Suprapubic skin (tissue), 4 donors: ENCODE measurements around the gene SULF2. TPM values are rescaled to one million over a fixed set of nuclear protein-coding genes. Genes with fewer than 3 reads are reported as not detected.

Experiments used
- DNase-seq, 2 donors: peaks; one replicate each; pipeline ENCODE4 v3.0.0-alpha.2; 2019; ENCODE audit warnings: low spot score in 2 of 2
- H3K27ac ChIP-seq: fragments of 200-600 bp; sonication (generic); one replicate; pipeline ENCODE4 v1.5.1; 2019
- H3K27me3 ChIP-seq: fragments of 200-600 bp; sonication (generic); one replicate; pipeline ENCODE4 v1.5.1; 2019
- H3K36me3 ChIP-seq: fragments of 200-600 bp; sonication (generic); one replicate; pipeline ENCODE4 v1.5.1; 2019
- H3K4me1 ChIP-seq: fragments of 200-600 bp; sonication (generic); one replicate; pipeline ENCODE4 v1.5.1; 2019
- H3K4me3 ChIP-seq: fragments of 200-600 bp; sonication (generic); one replicate; pipeline ENCODE4 v1.5.1; 2019; ENCODE audit warnings: mild to moderate bottlenecking
- H3K9me3 ChIP-seq: fragments of 200-600 bp; sonication (generic); one replicate; pipeline ENCODE4 v1.5.1; 2019
- EP300 ChIP-seq: sonication (generic); formaldehyde crosslinking; IDR thresholded peaks from one replicate; pipeline ENCODE4 v1.6.1; 2017; ENCODE audit warnings: antibody characterized with exemption
- POLR2A ChIP-seq, 2 donors: fragments of 450-650 bp; IDR thresholded peaks; one replicate each; pipeline ENCODE4 v1.6.1; 2017; ENCODE audit warnings: antibody characterized with exemption in 2 of 2, mild to moderate bottlenecking in 2 of 2, moderate library complexity in 2 of 2
- POLR2AphosphoS5 ChIP-seq, 3 donors: sonication (generic); formaldehyde crosslinking; IDR thresholded peaks; one replicate each; pipeline ENCODE4 v1.6.1; 2017; ENCODE audit warnings: antibody characterized with exemption in 3 of 3
- WGBS: methylation state at CpG from one replicate; pipeline ENCODE4 v1.1.5; 2018; 5-methylcytosine and 5-hydroxymethylcytosine counted together
- total RNA-seq, 4 donors: library from RNA; depleted of rRNA; stranded (reverse); fragments of >200 nt; gene quantifications; one replicate each; pipeline ENCODE4 v1.1.0, GENCODE V29; 2016
- TF ChIP-seq, protein P1 (sequence below), 2 donors: fragments of 200-600 bp in 1 of 2; fragments of 450-650 bp in 1 of 2; sonication (generic) in 1 of 2; IDR thresholded peaks; one replicate each; pipeline ENCODE4 v1.5.1; 2016 to 2019; ENCODE audit warnings: antibody characterized with exemption in 2 of 2, mild to moderate bottlenecking in 1 of 2, moderate library complexity in 1 of 2

The SULF2 gene
- total RNA-seq, 4 donors from 2014 or later = 28.4 to 95.4 (median 57.5) TPM

DNA sequence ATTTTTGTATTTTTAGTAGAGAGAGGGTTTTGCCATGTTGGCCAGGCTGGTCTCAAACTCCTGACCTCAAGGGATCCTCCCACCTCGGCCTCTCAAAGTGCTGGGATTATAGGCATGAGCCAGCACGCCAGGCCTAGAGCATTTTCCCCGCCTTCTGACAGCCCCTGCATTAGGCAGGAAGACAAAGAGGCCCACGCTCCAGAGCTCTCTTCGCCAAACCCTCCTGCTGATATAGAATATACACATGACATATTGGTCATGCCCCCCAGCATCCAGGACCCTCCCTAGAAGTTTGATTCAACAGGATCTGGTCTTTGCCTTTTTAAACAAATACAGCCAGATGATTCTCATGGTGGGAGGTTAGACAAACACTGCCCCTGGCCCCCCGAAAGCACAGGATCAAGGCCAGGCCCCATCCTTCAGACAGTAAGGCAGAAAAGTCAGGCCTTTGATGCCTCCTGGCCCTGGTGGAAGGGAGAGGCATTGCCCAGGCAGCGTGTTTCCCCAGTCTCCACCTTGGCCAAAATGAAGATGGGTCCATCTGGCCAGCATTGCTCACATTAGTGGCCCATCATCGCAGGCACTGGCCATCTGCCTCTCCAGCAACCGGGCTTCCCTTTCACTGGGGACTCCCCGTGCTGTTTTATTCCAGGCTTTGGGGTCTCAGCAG, 4.4 kb downstream of the SULF2 start:
- Histone ChIP-seq H3K36me3 (no peaks in the 10 kb centered on the region), H3K27me3 (no peaks in the 10 kb centered on the region), H3K4me3 (no peak overlapping the region), H3K27ac (no peak overlapping the region), H3K4me1 (peaks cover 30% of the 10 kb centered on the region), H3K9me3 (no peaks in the 10 kb centered on the region)
- no peak for DNase-seq
- TF ChIP-seq POLR2AphosphoS5 (IDR thresholded peaks at IDR 0.05) = no peak
- TF ChIP-seq, protein P1, sequence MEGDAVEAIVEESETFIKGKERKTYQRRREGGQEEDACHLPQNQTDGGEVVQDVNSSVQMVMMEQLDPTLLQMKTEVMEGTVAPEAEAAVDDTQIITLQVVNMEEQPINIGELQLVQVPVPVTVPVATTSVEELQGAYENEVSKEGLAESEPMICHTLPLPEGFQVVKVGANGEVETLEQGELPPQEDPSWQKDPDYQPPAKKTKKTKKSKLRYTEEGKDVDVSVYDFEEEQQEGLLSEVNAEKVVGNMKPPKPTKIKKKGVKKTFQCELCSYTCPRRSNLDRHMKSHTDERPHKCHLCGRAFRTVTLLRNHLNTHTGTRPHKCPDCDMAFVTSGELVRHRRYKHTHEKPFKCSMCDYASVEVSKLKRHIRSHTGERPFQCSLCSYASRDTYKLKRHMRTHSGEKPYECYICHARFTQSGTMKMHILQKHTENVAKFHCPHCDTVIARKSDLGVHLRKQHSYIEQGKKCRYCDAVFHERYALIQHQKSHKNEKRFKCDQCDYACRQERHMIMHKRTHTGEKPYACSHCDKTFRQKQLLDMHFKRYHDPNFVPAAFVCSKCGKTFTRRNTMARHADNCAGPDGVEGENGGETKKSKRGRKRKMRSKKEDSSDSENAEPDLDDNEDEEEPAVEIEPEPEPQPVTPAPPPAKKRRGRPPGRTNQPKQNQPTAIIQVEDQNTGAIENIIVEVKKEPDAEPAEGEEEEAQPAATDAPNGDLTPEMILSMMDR (IDR thresholded peaks at IDR 0.05) = no peak
- TF ChIP-seq POLR2A (IDR thresholded peaks at IDR 0.05) = no peak
- no peak for TF ChIP-seq EP300
- WGBS = 100% methylated on average over 10 of the region's 10 CpGs

DNA sequence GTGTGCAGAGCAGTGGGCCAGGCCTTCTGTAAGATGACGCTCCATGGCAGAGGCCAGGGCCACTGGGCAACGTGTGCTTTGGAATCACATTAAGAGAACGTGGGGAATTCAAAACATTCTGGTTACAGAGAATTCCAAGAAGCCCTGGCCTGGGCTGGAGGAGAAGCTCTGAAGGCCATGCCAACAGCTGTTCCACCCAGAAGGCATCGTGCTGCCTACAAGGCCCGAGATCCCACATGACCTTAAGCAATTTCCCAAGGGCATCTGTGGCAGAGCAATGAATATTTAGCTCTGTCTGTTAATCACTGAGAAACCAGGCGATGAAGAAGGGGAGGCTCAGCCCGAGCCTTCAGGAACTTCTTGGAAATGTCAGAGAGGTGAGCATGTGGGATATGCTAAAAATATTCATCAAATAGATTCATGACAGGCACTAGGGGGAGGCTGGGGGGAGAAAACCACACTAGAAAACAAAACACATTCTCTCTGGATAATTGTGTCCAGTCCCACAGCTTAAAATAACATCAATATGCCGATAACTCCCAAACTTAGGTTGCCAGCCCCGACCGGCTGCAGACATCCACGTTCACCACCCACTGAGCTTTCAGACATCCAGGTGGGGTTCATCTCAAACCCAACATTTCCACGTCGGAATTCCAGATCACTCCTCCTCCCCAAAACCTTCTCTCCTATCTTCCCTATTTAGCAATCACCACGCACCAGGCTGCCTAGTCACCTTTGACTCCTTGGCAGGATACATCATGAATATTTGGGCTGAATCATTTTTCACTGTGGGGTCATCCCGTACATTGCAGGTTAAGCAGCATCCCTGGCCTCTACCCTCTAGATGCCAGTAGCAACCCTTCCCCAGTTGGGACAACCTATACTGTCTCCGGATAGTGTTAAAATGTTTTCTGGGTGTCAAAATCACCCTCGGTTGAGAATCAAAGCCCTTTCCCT, 6.6 kb downstream of the SULF2 start:
- WGBS = 73% methylated on average over 17 of the region's 17 CpGs
- H3K36me3 ChIP-seq = no peaks in the 10 kb centered on the region
- no peak overlapping the region for H3K27ac ChIP-seq
- TF ChIP-seq POLR2AphosphoS5 (IDR thresholded peaks at IDR 0.05) (no peak), POLR2A (IDR thresholded peaks at IDR 0.05) (no peak), EP300 (no peak)
- TF ChIP-seq, protein P1 (IDR thresholded peaks at IDR 0.05) = no peak
- no peaks in the 10 kb centered on the region for H3K9me3 ChIP-seq
- no peak overlapping the region for H3K4me3 ChIP-seq
- H3K27me3 ChIP-seq = no peaks in the 10 kb centered on the region
- H3K4me1 ChIP-seq = peaks cover 15% of the 10 kb centered on the region
- DNase-seq = no peak

DNA sequence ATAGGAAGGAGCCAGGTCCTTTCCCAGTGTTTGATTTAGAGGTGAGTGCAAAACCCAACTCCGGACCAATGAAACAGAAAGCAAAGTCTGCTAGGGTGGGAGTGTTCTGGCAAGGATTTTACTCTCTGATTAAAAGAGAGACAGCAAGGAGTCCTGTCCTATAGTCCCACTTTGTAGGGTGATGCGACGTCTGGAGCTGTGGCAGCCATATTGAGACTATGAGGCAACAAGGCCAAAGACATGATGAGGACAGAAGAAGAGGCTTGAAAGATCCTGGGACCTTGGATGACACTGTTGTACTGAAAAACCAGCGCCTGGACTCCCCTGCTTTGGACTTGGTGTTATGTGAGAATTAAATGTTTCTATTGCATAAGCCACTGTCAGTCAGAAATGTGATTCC, 8.1 kb downstream of the SULF2 start:
- WGBS = 89% methylated on average over 4 of the region's 4 CpGs
- H3K9me3 ChIP-seq = no peaks in the 10 kb centered on the region
- H3K4me1 ChIP-seq = peaks cover 8% of the 10 kb centered on the region
- no peaks in the 10 kb centered on the region for H3K36me3 ChIP-seq
- TF ChIP-seq POLR2AphosphoS5 (IDR thresholded peaks at IDR 0.05) (no peak), EP300 (no peak), POLR2A (IDR thresholded peaks at IDR 0.05) (no peak)
- TF ChIP-seq, protein P1 (IDR thresholded peaks at IDR 0.05) = no peak
- H3K4me3 ChIP-seq = no peak overlapping the region
- DNase-seq = no peak
- H3K27me3 ChIP-seq = no peaks in the 10 kb centered on the region
- no peak overlapping the region for H3K27ac ChIP-seq

DNA sequence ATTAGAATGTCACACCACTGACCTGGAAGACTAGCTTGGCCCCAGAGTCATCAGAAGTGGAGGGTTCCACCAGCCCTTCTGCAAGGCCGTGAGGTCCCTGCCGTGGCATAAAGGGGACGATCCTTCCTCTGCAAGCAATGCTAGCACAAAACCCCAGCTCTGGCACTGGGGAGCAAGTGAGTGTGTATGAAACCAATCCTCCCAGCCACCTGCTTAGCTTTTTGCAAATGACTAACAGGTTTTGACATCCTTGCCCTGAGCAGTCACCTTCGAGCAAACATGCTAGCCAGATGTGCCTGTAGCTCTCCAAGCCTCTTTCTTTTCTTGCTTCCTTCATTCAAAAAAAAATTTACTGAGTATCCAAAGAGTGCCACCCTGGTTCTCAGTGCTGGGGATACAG, 8.6 kb downstream of the SULF2 start:
- TF ChIP-seq POLR2A (IDR thresholded peaks at IDR 0.05) (no peak), POLR2AphosphoS5 (IDR thresholded peaks at IDR 0.05) (no peak), EP300 (no peak)
- TF ChIP-seq, protein P1 (IDR thresholded peaks at IDR 0.05) = no peak
- 88% methylated on average over 4 of the region's 4 CpGs for WGBS
- no peak for DNase-seq

DNA sequence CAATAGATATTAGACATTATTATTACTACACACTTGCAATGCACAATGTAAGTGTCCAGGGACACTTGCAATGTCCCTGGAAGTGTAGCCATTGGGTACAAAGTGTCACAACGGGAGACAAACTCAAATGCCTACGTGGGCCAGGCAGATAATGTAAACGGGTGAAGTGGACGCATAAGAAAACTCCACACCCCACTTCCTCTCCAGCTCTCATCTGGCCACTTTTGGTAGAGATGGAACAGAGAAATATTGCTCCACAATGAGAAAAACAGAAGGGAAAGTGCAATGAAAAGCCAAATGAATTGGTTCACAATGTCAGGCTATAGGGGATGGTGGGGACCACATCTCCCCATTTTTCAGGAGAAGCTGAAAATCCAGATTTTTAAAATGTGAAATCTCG, 9.4 kb downstream of the SULF2 start:
- TF ChIP-seq, protein P1 (IDR thresholded peaks at IDR 0.05) = no peak
- no peak for TF ChIP-seq EP300
- no peak for TF ChIP-seq POLR2AphosphoS5 (IDR thresholded peaks at IDR 0.05)
- TF ChIP-seq POLR2A (IDR thresholded peaks at IDR 0.05) = no peak
- Histone ChIP-seq H3K4me1 (no peaks in the 10 kb centered on the region), H3K4me3 (no peak overlapping the region), H3K36me3 (no peaks in the 10 kb centered on the region), H3K27ac (no peak overlapping the region), H3K27me3 (no peaks in the 10 kb centered on the region), H3K9me3 (no peaks in the 10 kb centered on the region)
- 86% methylated on average over 5 of the region's 5 CpGs for WGBS
- DNase-seq = no peak

More for the DNA sequence above, 8.6 kb downstream of the SULF2 start:
- H3K4me3 ChIP-seq = no peak overlapping the region
- H3K4me1 ChIP-seq = peaks cover 4% of the 10 kb centered on the region
- no peaks in the 10 kb centered on the region for H3K36me3 ChIP-seq
- no peak overlapping the region for H3K27ac ChIP-seq
- H3K27me3 ChIP-seq = no peaks in the 10 kb centered on the region
- H3K9me3 ChIP-seq = no peaks in the 10 kb centered on the region
